Measurements from ENCODE around the gene PLB1.

Gene PLB1

GRCh38 chr2:28564346-28564745 is 68.5 kb downstream of the PLB1 start:
- no peak for ATAC-seq
- DNase-seq = no peak

- DNase-seq = no peak
- ATAC-seq = no peak
Observed at GRCh38 chr2:28565033-28565432, 69.2 kb downstream of the PLB1 start.

- DNase-seq (no peak), ATAC-seq (no peak)
Observed at GRCh38 chr2:28565720-28566295, 69.9 kb downstream of the PLB1 start.

- peak; percentile 94 for DNase-seq
- peak; percentile 99 for ATAC-seq
Observed at GRCh38 chr2:28566521-28567041, 70.7 kb downstream of the PLB1 start.

- no peak for ATAC-seq
- peak; percentile 37 for DNase-seq
Observed at GRCh38 chr2:28567061-28567471, 71.2 kb downstream of the PLB1 start.

- ATAC-seq = no peak
- DNase-seq = no peak
Observed at GRCh38 chr2:28568036-28568435, 72.2 kb downstream of the PLB1 start.

GRCh38 chr2:28568533-28568932 is 72.7 kb downstream of the PLB1 start:
- DNase-seq (no peak), ATAC-seq (no peak)

GRCh38 chr2:28570431-28570830 is 74.6 kb downstream of the PLB1 start:
- DNase-seq (no peak), ATAC-seq (no peak)

- DNase-seq = no peak
Observed at GRCh38 chr2:28576714-28577113, 80.9 kb downstream of the PLB1 start.

GRCh38 chr2:28577791-28578680 is 82.2 kb downstream of the PLB1 start:
- ATAC-seq (no peak), DNase-seq (no peak)

More at GRCh38 chr2:28576714-28577113, 80.9 kb downstream of the PLB1 start:
- no peak for ATAC-seq

GRCh38 chr2:28578774-28579173 is 82.9 kb downstream of the PLB1 start:
- DNase-seq = no peak
- ATAC-seq = no peak

- DNase-seq = no peak
- no peak for ATAC-seq
Observed at GRCh38 chr2:28579606-28580005, 83.7 kb downstream of the PLB1 start.

GRCh38 chr2:28580078-28580477 is 84.2 kb downstream of the PLB1 start:
- DNase-seq (no peak), ATAC-seq (no peak)

GRCh38 chr2:28581312-28581711 is 85.5 kb downstream of the PLB1 start:
- DNase-seq = no peak
- no peak for ATAC-seq

GRCh38 chr2:28582152-28582551 is 86.3 kb downstream of the PLB1 start:
- DNase-seq (no peak), ATAC-seq (no peak)

GRCh38 chr2:28582595-28582994 is 86.7 kb downstream of the PLB1 start:
- DNase-seq (no peak), ATAC-seq (no peak)

GRCh38 chr2:28583899-28584553 is 88.2 kb downstream of the PLB1 start:
- peak; percentile 79 for DNase-seq
- peak; percentile 95 for ATAC-seq

- ATAC-seq = no peak
- peak; percentile 55 for DNase-seq
Observed at GRCh38 chr2:28586867-28587266, 91.0 kb downstream of the PLB1 start.

GRCh38 chr2:28587526-28588291 is 91.8 kb downstream of the PLB1 start:
- ATAC-seq = no peak
- no peak for DNase-seq

GRCh38 chr2:28588292-28588670 is 92.4 kb downstream of the PLB1 start:
- ATAC-seq (no peak), DNase-seq (peak; percentile 33)

GRCh38 chr2:28589746-28590463 is 94.0 kb downstream of the PLB1 start:
- DNase-seq = no peak
- ATAC-seq = no peak

Data from stimulated activated naive CD8-positive, alpha-beta T cell treated with anti-CD3 and anti-CD28 coated beads, Interleukin-15, Interleukin-2, amounts not matched to agents 100 U/mL and 50 U/mL, for 24 hours (primary cell).